HPDE6-E6E7 (cell line): ENCODE data around the gene SFMBT1.

Experiments
- DNase-seq: peaks from one replicate; pipeline ENCODE4 v3.0.0; 2011; ENCODE audit warnings: missing footprints; ENCODE audit errors: extremely low spot score

The SFMBT1 gene

GRCh38 chr3:52886049-52886730 lies 159.7 kb downstream of the SFMBT1 start:
- no peak for DNase-seq

- no peak for DNase-seq
Measured at GRCh38 chr3:52882377-52882776, 163.5 kb downstream of the SFMBT1 start.

- DNase-seq: no peak
Measured at GRCh38 chr3:52881871-52882270, 164.0 kb downstream of the SFMBT1 start.

- no peak for DNase-seq
Measured at GRCh38 chr3:52880474-52880873, 165.4 kb downstream of the SFMBT1 start.

GRCh38 chr3:52880047-52880446 lies 165.8 kb downstream of the SFMBT1 start:
- no peak for DNase-seq

GRCh38 chr3:52879581-52879980 lies 166.3 kb downstream of the SFMBT1 start:
- DNase-seq: no peak

- no peak for DNase-seq
Measured at GRCh38 chr3:52879090-52879489, 166.8 kb downstream of the SFMBT1 start.

GRCh38 chr3:52877085-52877484 lies 168.8 kb downstream of the SFMBT1 start:
- no peak for DNase-seq

- no peak for DNase-seq
Measured at GRCh38 chr3:52874864-52875587, 170.8 kb downstream of the SFMBT1 start.

GRCh38 chr3:52874160-52874701 lies 171.6 kb downstream of the SFMBT1 start:
- DNase-seq: no peak

GRCh38 chr3:52873433-52874159 lies 172.3 kb downstream of the SFMBT1 start:
- no peak for DNase-seq

GRCh38 chr3:52872245-52872644 lies 173.6 kb downstream of the SFMBT1 start:
- no peak for DNase-seq

GRCh38 chr3:52871761-52872160 lies 174.1 kb downstream of the SFMBT1 start:
- no peak for DNase-seq

GRCh38 chr3:52870471-52870870 lies 175.4 kb downstream of the SFMBT1 start:
- no peak for DNase-seq

GRCh38 chr3:52866427-52866826 lies 179.4 kb downstream of the SFMBT1 start:
- DNase-seq: no peak

GRCh38 chr3:52865994-52866393 lies 179.9 kb downstream of the SFMBT1 start:
- no peak for DNase-seq

- no peak for DNase-seq
Measured at GRCh38 chr3:52860424-52860768, 185.5 kb downstream of the SFMBT1 start.

GRCh38 chr3:52859686-52860423 lies 186.0 kb downstream of the SFMBT1 start:
- no peak for DNase-seq

- DNase-seq: no peak
Measured at GRCh38 chr3:52857864-52858263, 188.0 kb downstream of the SFMBT1 start.

- no peak for DNase-seq
Measured at GRCh38 chr3:52857133-52857532, 188.7 kb downstream of the SFMBT1 start.

GRCh38 chr3:52856666-52857065 lies 189.2 kb downstream of the SFMBT1 start:
- no peak for DNase-seq

- no peak for DNase-seq
Measured at GRCh38 chr3:52854013-52854412, 191.9 kb downstream of the SFMBT1 start.
